Large intestine (tissue), 3 donors: ENCODE results near the gene BEST4. TPM values are rescaled to one million over a fixed set of nuclear protein-coding genes. Genes with fewer than 3 reads are reported as not detected.
"Not testable (repeated sequence)": the region's sequence is repeated elsewhere in the genome, so short reads cannot be mapped to it uniquely, and the experiment has no call there.

Experiments used
- DNase-seq, 2 donors: peaks; one replicate each; pipeline versions ENCODE4 v3.0.0 to v3.0.0-alpha.2; 2013
- H3K27ac ChIP-seq: one replicate; pipeline ENCODE4 v1.5.1; 2013; ENCODE audit warnings: low read length
- H3K27me3 ChIP-seq: 2 replicates; pipeline ENCODE4 v1.6.1; 2013; ENCODE audit warnings: low read length; ENCODE audit not compliant: control insufficient read depth, insufficient read depth
- H3K36me3 ChIP-seq: 2 replicates; pipeline ENCODE4 v1.6.1; 2013; ENCODE audit warnings: low read length; ENCODE audit not compliant: control insufficient read depth, insufficient read depth
- H3K4me1 ChIP-seq: one replicate; pipeline ENCODE4 v1.6.1; 2013; ENCODE audit warnings: low read length; ENCODE audit not compliant: control insufficient read depth, insufficient read depth
- H3K4me3 ChIP-seq: one replicate; pipeline ENCODE4 v1.5.1; 2013; ENCODE audit warnings: low read length
- H3K9me3 ChIP-seq: one replicate; pipeline ENCODE4 v1.6.1; 2013; ENCODE audit warnings: mild to moderate bottlenecking, low read depth, low read length, moderate library complexity; ENCODE audit not compliant: control insufficient read depth
- WGBS: methylation state at CpG from one replicate; pipeline ENCODE4 v1.1.5; 2013; ENCODE audit warnings: low lambda C conversion rate; ENCODE audit not compliant: insufficient coverage; 5-methylcytosine and 5-hydroxymethylcytosine counted together
- polyA plus RNA-seq: library from polyadenylated mRNA; unstranded; fragments of 120-200 nt; gene quantifications from one replicate; pipeline ENCODE4 v1.2.1, GENCODE V29; 2013

BEST4 gene
- polyA plus RNA-seq, 1 donor, result 6.1 TPM

- no peak for DNase-seq
- WGBS, result 100% methylated on average over 1 of the region's 13 CpGs
- no peak overlapping the region for H3K27ac ChIP-seq
- no peaks in the 10 kb centered on the region for H3K27me3 ChIP-seq
- H3K36me3 ChIP-seq, result peaks cover 32% of the 10 kb centered on the region
- peaks cover 24% of the 10 kb centered on the region for H3K4me1 ChIP-seq
- H3K9me3 ChIP-seq, result no peaks in the 10 kb centered on the region
- H3K4me3 ChIP-seq, result peak overlapping the region; percentile 91
Observed at GRCh38 chr1:44801491-44802305, 13.7 kb upstream of the BEST4 start.

- WGBS, result no CpG with 5 or more reads among the region's 79 CpGs
- Histone ChIP-seq H3K36me3 (peaks cover 20% of the 10 kb centered on the region), H3K9me3 (no peaks in the 10 kb centered on the region), H3K4me1 (peaks cover 21% of the 10 kb centered on the region), H3K27ac (peak within 1 kb of the TSS; percentile 94), H3K27me3 (no peaks in the 10 kb centered on the region), H3K4me3 (peak within 1 kb of the TSS; percentile 91)
- peak; percentile 99 for DNase-seq
Observed at GRCh38 chr1:44799770-44800584, 12.0 kb upstream of the BEST4 start, which contains the start of gene PLK3. PLK3 (plus strand) TSS chr1:44800377; CDS start chr1:44800464, 87 bp downstream.

GRCh38 chr1:44798481-44799365 is 10.8 kb upstream of the BEST4 start:
- H3K4me3 ChIP-seq, result no peak overlapping the region
- H3K36me3 ChIP-seq, result peaks cover 10% of the 10 kb centered on the region
- DNase-seq, result no peak
- H3K9me3 ChIP-seq, result no peaks in the 10 kb centered on the region
- H3K27me3 ChIP-seq, result no peaks in the 10 kb centered on the region
- WGBS, result no CpG with 5 or more reads among the region's 10 CpGs
- H3K27ac ChIP-seq, result peak overlapping the region; percentile 94
- peaks cover 21% of the 10 kb centered on the region for H3K4me1 ChIP-seq

- peaks cover 21% of the 10 kb centered on the region for H3K4me1 ChIP-seq
- H3K4me3 ChIP-seq, H3K27ac ChIP-seq, H3K9me3 ChIP-seq, H3K27me3 ChIP-seq, H3K36me3 ChIP-seq, DNase-seq: not testable (repeated sequence)
- 90% methylated on average over 2 of the region's 8 CpGs for WGBS
Observed at GRCh38 chr1:44797886-44798285, 9.9 kb upstream of the BEST4 start.

GRCh38 chr1:44792736-44793502 is 4.9 kb upstream of the BEST4 start:
- H3K9me3 ChIP-seq, result no peaks in the 10 kb centered on the region
- H3K27ac ChIP-seq, result no peak overlapping the region
- H3K4me1 ChIP-seq, result peaks cover 5% of the 10 kb centered on the region
- no peaks in the 10 kb centered on the region for H3K27me3 ChIP-seq
- no peak for DNase-seq
- H3K4me3 ChIP-seq, result no peak overlapping the region
- no peaks in the 10 kb centered on the region for H3K36me3 ChIP-seq
- no CpG with 5 or more reads among the region's 9 CpGs for WGBS

- no CpG with 5 or more reads among the region's 7 CpGs for WGBS
- H3K9me3 ChIP-seq, result peaks cover 2% of the 10 kb centered on the region
- no peak overlapping the region for H3K4me3 ChIP-seq
- DNase-seq, result peak in 1 of 2 donors; percentile 61
- peaks cover 8% of the 10 kb centered on the region for H3K4me1 ChIP-seq
- no peaks in the 10 kb centered on the region for H3K27me3 ChIP-seq
- no peaks in the 10 kb centered on the region for H3K36me3 ChIP-seq
- peak overlapping the region; percentile 1 for H3K27ac ChIP-seq
Observed at GRCh38 chr1:44790968-44791801, 3.2 kb upstream of the BEST4 start.

- peaks cover 29% of the 10 kb centered on the region for H3K4me1 ChIP-seq
- DNase-seq, result no peak
- peaks cover 2% of the 10 kb centered on the region for H3K9me3 ChIP-seq
- H3K27ac ChIP-seq, result no peak overlapping the region
- no CpG with 5 or more reads among the region's 10 CpGs for WGBS
- H3K36me3 ChIP-seq, result no peaks in the 10 kb centered on the region
- H3K27me3 ChIP-seq, result no peaks in the 10 kb centered on the region
- H3K4me3 ChIP-seq, result no peak overlapping the region
Observed at GRCh38 chr1:44787506-44787905, 464 bp downstream of the BEST4 start.

GRCh38 chr1:44786841-44787426 is 1.0 kb downstream of the BEST4 start:
- no CpG with 5 or more reads among the region's 9 CpGs for WGBS
- H3K4me3 ChIP-seq, result no peak overlapping the region
- H3K4me1 ChIP-seq, result peaks cover 29% of the 10 kb centered on the region
- no peaks in the 10 kb centered on the region for H3K36me3 ChIP-seq
- peaks cover 2% of the 10 kb centered on the region for H3K9me3 ChIP-seq
- no peak for DNase-seq
- H3K27me3 ChIP-seq, result no peaks in the 10 kb centered on the region
- H3K27ac ChIP-seq, result no peak overlapping the region
